HG03460 (cell line): Measurements from ENCODE around the gene ZNF772.

Source experiments
- ATAC-seq: cut with Tn5 transposase; IDR thresholded peaks from one replicate; pipeline ENCODE4 v1.9.1; 2021; ENCODE audit not compliant: unreplicated experiment

ZNF772 gene

DNA sequence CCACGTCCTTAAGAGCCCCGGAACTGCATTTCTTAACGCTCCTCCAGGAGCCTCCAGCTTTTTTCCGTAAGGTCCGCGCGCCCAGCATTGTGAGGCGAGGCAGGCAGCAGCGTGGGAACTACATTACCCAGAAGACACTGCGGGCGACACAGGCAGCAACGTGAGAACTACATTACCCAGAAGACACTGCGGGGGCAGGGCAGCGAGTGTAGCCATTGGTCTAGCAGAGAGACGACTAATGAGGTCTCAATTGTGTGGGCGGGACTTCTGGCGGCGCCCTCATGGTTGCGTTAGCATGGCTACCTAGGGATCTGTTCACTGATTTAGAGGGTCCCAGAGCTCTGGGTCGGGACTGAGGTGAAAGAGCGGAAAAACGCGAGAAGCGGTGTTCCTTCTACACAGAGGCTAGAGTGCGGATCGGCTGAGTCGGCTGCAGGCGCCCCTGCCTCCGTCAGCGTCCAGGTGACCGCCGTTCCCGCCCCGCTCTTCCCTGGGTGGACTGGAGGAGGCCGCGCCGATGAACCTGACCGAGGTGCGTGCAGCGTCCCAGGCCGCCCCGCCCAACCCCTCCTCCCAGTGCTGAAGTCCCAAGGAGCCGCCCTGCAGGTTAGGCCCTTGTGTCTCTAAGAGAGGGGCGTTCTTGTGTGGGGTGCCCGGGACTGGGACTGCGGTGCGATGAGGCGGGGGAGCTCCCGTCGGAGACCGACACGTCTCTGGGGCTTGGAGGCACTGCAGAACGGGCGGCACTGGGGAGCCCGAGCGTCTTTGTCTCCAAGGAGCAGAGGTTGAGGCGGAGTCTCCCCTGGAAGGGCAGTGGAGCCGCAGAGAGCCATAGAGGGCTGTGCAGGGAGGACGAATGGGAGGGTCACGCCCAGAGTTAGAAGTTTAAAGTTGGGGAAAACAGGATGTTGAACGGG lies 42.0 kb downstream of the ZNF772 start, which contains the start of gene ZNF749:
ZNF749 (plus strand) TSS at position 264 of the 917 bp plus-strand sequence; CDS start at position 518, 254 bp downstream.
- peak; percentile 95 for ATAC-seq

DNA sequence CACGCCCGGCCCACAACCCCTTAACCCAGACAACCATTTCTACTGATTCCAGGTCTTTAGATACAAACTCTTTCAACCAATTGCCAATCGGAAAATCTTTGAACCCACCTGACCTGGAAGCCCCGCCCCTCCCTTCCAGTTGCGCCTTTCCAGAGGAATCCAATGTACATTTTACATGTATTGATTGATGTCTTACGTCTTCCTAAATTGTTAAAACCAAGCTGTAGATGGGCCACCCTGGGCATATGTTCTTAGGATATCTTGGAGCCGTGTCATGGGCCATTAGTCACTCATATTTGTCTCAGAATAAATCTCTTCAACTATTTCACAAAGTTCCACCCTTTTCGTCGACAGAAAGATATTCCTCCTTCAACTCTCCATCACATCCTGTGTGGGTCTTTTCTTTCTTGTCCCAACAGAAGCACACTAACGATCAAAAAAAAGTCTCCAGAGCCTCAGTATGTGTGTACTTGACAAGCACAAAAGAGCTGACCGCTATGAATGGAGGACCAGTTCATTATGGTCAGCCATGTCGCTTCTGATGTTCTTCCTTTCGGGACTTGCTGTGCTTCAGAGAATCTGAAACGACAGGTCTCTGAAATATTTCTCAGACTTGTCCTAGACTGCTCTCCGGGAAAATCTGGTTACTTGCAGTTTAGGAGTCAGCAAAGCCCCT lies 42.8 kb downstream of the ZNF772 start:
- peak; percentile 8 for ATAC-seq

DNA sequence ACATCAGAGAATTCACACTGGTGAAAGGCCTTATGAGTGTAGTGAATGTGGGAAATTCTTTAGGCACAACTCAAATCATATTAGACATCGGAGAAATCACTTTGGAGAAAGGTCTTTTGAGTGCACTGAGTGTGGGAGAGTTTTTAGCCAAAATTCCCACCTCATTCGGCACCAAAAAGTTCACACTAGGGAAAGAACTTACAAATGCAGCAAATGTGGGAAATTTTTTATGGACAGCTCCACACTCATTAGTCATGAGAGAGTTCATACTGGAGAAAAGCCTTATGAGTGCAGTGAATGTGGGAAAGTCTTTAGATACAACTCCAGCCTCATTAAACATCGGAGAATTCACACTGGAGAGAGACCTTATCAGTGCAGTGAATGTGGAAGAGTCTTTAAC lies 56.3 kb downstream of the ZNF772 start:
- no peak for ATAC-seq

DNA sequence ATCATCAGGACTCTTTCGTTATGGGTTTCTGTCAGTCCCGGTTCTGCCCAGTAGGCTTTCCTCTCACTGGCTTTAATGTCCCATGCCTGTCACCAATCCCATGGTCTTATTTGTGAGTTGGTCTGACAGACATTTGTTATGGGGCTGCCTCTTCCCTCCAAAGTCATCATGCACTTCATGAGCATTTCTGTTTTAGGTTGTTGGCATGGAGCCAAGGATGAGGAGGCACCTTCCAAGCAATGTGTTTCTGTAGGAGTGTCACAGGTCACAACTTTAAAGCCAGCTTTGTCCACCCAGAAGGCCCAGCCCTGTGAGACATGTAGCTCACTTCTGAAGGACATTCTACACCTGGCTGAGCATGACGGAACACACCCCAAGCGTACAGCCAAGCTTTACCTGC lies 57.9 kb downstream of the ZNF772 start:
- ATAC-seq = no peak
